GM23338 (cell line): Measurements from ENCODE around the gene GPSM1.

Experiments used
- CREB1 ChIP-seq: fragments of 250-450 bp; sonication (Bioruptor Pico); IDR thresholded peaks from 2 replicates; pipeline ENCODE4 v1.5.0; 2020; ENCODE audit warnings: low read depth, mild to moderate bottlenecking, moderate library complexity
- CTCF ChIP-seq, 2 experiments: fragments of 200-600 bp in 1 of 2; sonication (generic) in 1 of 2; conservative IDR thresholded peaks; 2 replicates each; pipeline versions ENCODE4 v1.5.1 to v1.6.1; 2016 to 2017; ENCODE audit warnings: antibody characterized with exemption in 2 of 2, low read depth in 2 of 2, mild to moderate bottlenecking in 2 of 2, moderate library complexity in 1 of 2
- ETS1 ChIP-seq: IDR thresholded peaks from 2 replicates; pipeline ENCODE4 v1.6.1; 2016; ENCODE audit warnings: antibody characterized with exemption
- EZH2 ChIP-seq: fragments of 200-600 bp; sonication (generic); IDR thresholded peaks from one replicate; pipeline ENCODE4 v1.8.0; 2017; ENCODE audit warnings: antibody characterized with exemption, mild to moderate bottlenecking, low read depth; ENCODE audit not compliant: unreplicated experiment
- EZH2phosphoT487 ChIP-seq: fragments of 200-600 bp; sonication (generic); IDR thresholded peaks from one replicate; pipeline ENCODE4 v1.8.1; 2018; ENCODE audit warnings: antibody characterized with exemption; ENCODE audit not compliant: unreplicated experiment
- JUNB ChIP-seq: IDR thresholded peaks from one replicate; pipeline ENCODE4 v1.6.1; 2016; ENCODE audit warnings: antibody characterized with exemption; ENCODE audit not compliant: unreplicated experiment
- POLR2AphosphoS5 ChIP-seq: IDR thresholded peaks from 2 replicates; pipeline ENCODE4 v1.6.1; 2016; ENCODE audit warnings: antibody characterized with exemption, low read depth
- REST ChIP-seq: IDR thresholded peaks from one replicate; pipeline ENCODE4 v1.6.1; 2018; ENCODE audit warnings: antibody characterized with exemption; ENCODE audit not compliant: unreplicated experiment
- STAT1 ChIP-seq: IDR thresholded peaks from one replicate; pipeline ENCODE4 v1.6.1; 2016; ENCODE audit warnings: antibody characterized with exemption; ENCODE audit not compliant: unreplicated experiment
- ZNF114 ChIP-seq: fragments of 250-450 bp; sonication (Bioruptor Pico); IDR thresholded peaks from 2 replicates; pipeline ENCODE4 v1.5.0; 2020; ENCODE audit warnings: mild to moderate bottlenecking, moderate library complexity
- ZNF331 ChIP-seq: fragments of 250-450 bp; sonication (Bioruptor Pico); IDR thresholded peaks from 2 replicates; pipeline ENCODE4 v1.5.0; 2020; ENCODE audit warnings: low read depth, mild to moderate bottlenecking, moderate library complexity

GRCh38 chr9:136337416-136338395 lies 10.4 kb downstream of the GPSM1 start:
- TF ChIP-seq CTCF (conservative IDR thresholded peaks at IDR 0.05; ENCODE audit: low read depth in 2 of 2) (no peak), EZH2 (no peak), POLR2AphosphoS5 (no peak), REST (no peak), ZNF114 (no peak), ETS1 (no peak), CREB1 (no peak), EZH2phosphoT487 (no peak), ZNF331 (CRISPR knock-in tag) (no peak), STAT1 (no peak), JUNB (no peak)
